SH-SY5Y (cell line): ENCODE measurements around the gene ARMC8.

Source experiments
- GATA2 ChIP-seq: IDR thresholded peaks from 2 replicates; pipeline ENCODE4 v1.6.1; 2011; ENCODE audit warnings: mild to moderate bottlenecking, low read depth, low read length
- GATA3 ChIP-seq: IDR thresholded peaks from 2 replicates; pipeline ENCODE4 v1.6.1; 2011; ENCODE audit warnings: low read depth, mild to moderate bottlenecking, low read length, moderate library complexity

- no peak for TF ChIP-seq GATA3
- no peak for TF ChIP-seq GATA2
Measured at GRCh38 chr3:138154534-138154933, 32.6 kb upstream of the ARMC8 start.
